Gastrocnemius medialis (tissue), 4 donors: Measurements from ENCODE around the gene THSD4.

Source experiments
- POLR2A ChIP-seq, 2 donors: fragments of 450-650 bp; IDR thresholded peaks; one replicate each; pipeline ENCODE4 v1.6.1; 2017; ENCODE audit warnings: antibody characterized with exemption in 2 of 2, mild to moderate bottlenecking in 2 of 2, moderate library complexity in 2 of 2
- TF ChIP-seq, protein P1 (sequence below), 5 experiments: fragments of 450-650 bp in 3 of 5; fragments of 200-600 bp in 2 of 5; sonication (generic) in 2 of 5; IDR thresholded peaks in 4 of 5; conservative IDR thresholded peaks in 1 of 5; 1 replicate in 4 of 5; 2 replicates in 1 of 5; pipeline ENCODE4 v1.5.1; 2016 to 2019; ENCODE audit warnings: antibody characterized with exemption in 5 of 5, mild to moderate bottlenecking in 3 of 5, moderate library complexity in 3 of 5

DNA sequence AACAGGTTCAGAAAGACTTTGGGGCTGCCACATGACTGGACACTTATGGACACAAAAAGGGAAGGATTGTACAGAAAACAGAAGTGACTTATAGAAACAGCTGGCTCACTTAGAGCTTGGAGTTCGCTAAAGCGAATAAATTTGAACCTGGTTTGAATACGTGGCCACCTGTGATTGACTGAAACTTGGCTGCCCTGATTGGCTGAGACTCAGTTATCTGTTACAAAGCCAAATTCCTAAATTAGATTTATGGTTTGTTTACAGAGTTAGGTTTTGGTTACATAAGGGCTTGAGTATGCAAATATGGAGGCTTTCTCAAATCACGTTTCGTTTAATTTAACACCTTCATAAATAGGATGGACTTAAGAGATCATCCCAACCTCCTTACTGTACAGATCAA is 270.2 kb downstream of the THSD4 start:
- TF ChIP-seq POLR2A (IDR thresholded peaks at IDR 0.05) = no peak
- TF ChIP-seq, protein P1, sequence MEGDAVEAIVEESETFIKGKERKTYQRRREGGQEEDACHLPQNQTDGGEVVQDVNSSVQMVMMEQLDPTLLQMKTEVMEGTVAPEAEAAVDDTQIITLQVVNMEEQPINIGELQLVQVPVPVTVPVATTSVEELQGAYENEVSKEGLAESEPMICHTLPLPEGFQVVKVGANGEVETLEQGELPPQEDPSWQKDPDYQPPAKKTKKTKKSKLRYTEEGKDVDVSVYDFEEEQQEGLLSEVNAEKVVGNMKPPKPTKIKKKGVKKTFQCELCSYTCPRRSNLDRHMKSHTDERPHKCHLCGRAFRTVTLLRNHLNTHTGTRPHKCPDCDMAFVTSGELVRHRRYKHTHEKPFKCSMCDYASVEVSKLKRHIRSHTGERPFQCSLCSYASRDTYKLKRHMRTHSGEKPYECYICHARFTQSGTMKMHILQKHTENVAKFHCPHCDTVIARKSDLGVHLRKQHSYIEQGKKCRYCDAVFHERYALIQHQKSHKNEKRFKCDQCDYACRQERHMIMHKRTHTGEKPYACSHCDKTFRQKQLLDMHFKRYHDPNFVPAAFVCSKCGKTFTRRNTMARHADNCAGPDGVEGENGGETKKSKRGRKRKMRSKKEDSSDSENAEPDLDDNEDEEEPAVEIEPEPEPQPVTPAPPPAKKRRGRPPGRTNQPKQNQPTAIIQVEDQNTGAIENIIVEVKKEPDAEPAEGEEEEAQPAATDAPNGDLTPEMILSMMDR (IDR thresholded peaks at IDR 0.05 in 4 of 5, conservative IDR thresholded peaks at IDR 0.05 in 1 of 5) = no peak
